Ecto neural progenitor cell (in vitro differentiated cells): ENCODE measurements around the gene OR7D4.
A peak's percentile ranks its signal among the peaks of the same experiment; 100 is the strongest.
"Not testable (repeated sequence)": the region's sequence is repeated elsewhere in the genome, so short reads cannot be mapped to it uniquely, and the experiment has no call there.

Source experiments
- DNase-seq: peaks from one replicate; pipeline ENCODE4 v3.0.0-alpha.2; 2018; ENCODE audit warnings: low spot score

OR7D4 gene

DNA sequence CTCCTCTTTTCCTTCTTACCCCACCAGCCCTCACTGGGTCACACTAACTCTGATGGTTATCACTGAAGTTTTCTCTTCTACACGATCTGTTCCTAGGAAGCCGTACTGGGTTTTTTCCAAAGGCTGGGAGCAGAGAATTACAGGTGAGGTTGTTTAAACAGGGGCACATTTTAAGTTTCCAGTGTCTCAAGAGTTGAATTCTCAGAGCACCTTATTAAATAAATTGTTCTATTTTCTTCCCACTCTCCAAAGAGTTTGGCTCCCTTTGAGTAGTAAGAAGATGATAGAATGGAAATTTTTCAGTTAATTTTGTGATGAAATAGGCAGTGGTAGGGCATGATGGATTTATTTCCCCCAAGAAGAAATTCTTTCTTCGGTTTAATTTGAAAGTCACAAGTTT is at the start of gene OR7D4:
Gene OR7D4, minus strand, starts transcription at position 101 of the 400 bp plus-strand sequence. CDS start 4,752 bp downstream, outside the sequence.
- DNase-seq: no peak

DNA sequence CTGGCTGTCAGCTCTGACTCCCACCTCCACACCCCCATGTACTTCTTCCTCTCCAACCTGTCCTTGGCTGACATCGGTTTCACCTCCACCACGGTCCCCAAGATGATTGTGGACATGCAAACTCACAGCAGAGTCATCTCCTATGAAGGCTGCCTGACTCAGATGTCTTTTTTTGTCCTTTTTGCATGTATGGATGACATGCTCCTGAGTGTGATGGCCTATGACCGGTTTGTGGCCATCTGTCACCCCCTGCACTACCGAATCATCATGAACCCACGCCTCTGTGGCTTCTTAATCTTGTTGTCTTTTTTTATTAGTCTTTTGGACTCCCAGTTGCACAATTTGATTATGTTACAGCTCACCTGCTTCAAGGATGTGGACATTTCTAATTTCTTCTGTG is 31.8 kb upstream of the OR7D4 start:
- DNase-seq: no peak

DNA sequence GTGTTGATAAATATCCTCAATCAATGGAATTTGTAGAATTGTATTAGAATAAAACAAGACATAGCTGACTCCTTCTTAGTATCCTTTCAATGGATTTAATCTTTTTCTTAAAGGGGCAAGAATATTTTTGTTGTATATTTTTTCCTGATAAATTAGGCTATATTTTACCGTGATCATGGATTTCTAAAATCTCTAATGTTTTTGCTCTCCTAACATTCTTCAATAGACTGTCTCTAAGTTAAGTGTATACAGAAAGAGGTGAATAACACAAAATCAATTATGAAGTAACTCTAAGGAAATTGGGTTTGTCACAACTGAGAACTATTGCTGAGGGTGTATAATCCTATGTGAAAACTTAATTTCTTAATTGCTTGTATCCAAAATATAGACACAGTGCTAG is 31.2 kb upstream of the OR7D4 start, which contains the start of gene OR7E24:
Gene OR7E24, plus strand, starts transcription at position 301 of the 400 bp plus-strand sequence. CDS start 114 bp downstream, outside the sequence.
- DNase-seq: no peak

DNA sequence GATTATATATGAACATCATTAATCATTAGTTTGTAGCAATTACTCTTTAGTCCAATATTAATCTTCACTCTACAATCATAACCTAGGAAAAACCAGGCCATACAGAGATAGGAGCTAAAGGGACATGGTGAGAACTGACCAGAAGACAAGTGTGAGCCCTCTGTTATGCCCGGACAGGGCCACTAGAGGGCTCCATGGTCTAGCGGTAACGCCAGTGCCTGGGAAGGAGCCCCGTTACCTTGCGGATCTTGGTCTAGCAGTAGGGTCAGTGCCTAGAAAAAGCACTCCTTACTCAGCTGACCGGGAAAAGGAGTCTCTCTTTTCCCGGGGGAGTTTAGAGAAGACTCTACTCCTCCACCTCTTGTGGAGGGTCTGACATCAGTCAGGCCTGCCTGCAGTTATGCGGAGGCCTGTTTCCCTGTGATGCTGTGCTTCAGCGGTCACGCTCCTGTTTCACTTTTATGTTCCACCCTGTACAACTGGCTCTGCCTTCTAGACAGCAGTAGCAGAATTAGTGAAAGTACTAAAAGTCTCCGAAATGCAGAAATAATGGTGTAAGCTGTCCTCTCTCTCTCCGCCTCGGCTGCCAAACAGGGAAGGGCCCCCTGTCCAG is 13.8 kb downstream of the OR7D4 start:
- peak; percentile 71 for DNase-seq

DNA sequence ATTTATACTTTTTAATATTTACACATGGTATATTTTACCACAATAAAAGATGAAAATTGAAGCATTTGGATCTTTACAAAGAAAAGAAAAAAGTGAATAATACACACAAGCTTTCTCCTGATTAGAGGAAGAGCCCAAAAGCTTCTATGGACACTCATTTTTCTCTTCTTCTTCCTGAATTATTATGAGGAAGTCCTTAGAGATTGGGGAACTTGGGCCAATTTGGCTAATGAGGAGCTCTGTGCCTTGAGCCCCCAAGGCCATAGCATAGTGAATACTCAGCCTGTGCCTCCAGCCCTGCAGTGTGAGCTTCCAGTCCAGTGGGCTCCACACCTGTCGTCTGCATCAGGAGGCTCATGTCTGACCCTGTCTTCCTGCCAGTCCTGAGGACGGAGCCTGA is 21.3 kb downstream of the OR7D4 start:
- DNase-seq: not testable (repeated sequence)

DNA sequence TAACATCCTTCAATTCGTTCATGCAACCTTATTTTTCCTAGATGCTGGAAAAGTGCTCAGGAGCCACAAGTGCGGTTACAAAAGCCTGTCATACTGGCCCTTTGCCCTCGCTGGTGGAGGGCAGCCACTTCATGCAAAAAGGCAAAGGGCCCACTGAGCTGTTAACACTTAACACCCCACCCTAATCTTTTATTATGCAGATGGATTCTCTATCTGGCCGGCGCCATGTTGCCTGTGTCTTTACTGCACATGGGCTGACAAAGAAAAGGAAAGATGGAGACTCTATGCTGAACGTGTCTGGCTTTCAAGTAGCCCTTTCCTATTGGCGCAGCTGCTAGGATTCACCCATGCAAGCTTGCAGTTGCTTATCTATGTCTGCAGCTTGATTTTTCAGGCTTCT is 29.9 kb downstream of the OR7D4 start:
- no peak for DNase-seq

DNA sequence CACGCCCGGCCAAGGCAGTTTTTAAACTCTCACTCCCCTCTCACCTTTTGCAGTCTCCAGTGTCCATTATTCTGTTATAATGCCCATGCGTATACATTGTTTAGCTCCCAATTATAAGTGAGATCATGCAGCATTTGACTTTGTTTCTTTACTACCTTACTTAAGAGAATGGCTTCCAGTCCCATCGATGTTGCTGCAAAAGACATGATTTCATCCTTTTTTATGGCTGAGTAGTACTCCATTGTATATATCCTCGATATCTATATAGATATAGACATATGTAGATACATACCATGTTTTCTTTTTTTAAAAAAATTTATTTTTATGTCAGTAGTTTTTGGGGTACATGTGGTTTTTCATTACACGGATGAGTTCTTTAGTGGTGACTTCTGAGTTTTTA is 32.2 kb downstream of the OR7D4 start:
- DNase-seq: no peak

DNA sequence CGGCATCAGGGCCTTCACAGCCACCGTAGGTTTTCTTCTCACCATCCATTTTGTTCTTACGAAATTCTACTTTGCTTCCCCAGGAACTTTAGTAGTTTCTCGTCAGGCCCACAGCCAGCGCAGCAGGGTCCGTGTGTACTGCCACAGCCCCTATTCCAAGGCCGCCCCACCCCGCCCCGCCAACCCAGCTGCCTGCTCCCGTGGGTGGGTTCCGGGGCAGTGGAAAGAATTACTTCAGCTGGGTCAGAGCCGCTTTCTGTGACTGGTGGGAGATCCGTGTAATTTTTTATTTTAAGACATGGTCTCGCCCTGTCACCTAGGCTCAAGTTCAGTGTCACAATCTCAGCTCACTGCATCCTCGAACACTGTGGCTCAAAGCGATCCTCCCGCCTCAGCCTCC is 36.4 kb downstream of the OR7D4 start:
- DNase-seq: no peak

DNA sequence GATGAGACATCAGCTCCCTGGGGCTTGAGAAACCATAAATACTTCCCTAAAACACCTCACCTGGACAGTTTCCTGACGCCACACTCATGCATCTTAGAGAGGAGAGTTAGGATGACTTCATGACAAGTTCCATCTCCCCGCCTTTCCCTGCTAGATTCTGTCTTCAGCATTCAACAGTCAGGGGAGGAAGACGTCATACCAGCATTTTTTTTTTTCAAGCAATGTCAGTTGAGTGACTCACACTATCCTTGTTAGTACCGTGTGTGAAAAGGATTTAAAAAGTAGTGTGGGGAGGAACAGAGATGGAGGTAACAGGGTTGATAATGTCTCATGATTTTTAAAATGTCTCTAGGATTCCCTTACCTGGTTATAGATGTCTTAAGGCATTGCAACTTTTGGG is 40.5 kb downstream of the OR7D4 start, which contains the start of gene OR7D2:
Gene OR7D2, plus strand, starts transcription at position 79 of the 400 bp plus-strand sequence. CDS start 6,803 bp downstream, outside the sequence.
- no peak for DNase-seq

DNA sequence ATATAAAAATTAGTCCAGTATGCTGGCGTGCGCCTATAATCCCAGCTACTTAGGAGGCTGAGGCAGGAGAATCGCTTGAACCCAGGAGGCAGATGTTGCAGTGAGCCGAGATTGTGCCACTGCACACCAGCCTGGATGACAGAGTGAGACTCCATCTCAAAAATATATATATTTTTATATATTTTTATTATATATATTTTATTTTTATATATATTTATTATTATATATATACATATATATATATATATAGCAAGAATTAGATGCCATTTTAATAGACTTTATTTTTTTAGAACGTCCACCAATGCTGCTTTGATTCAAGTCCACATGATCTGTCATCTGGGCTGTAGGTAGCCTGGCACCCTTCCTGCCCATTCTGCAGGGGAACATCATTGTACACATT is 44.1 kb downstream of the OR7D4 start:
- no peak for DNase-seq

DNA sequence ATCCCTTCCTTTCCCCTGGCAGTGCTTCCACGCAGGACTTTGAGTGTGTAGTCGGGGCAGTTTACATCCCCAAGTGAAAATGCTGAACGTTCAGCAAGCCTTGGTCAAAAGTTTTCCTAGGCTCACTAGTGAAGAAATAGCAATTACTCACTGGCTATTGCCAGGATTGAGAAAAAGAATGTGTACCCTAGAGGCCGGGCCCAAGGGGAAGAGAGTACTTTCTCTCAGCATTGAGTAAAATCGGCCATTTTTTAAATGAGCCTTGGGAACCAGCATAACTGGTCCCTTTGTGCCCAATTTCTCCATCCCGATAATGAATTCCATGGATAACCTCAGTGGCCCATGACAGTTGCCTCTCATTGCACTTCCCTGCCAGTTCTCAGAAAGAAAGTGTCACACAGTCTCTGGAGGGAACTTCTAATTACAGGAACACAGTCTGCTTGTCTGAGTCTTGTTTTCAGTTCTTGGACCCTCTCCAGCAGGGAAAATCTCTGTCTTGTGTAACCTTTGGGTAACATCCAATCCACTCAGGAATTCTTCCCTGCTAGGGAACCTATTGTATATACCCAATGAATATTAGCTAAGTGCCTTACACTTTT is 47.9 kb downstream of the OR7D4 start:
- DNase-seq: no peak

DNA sequence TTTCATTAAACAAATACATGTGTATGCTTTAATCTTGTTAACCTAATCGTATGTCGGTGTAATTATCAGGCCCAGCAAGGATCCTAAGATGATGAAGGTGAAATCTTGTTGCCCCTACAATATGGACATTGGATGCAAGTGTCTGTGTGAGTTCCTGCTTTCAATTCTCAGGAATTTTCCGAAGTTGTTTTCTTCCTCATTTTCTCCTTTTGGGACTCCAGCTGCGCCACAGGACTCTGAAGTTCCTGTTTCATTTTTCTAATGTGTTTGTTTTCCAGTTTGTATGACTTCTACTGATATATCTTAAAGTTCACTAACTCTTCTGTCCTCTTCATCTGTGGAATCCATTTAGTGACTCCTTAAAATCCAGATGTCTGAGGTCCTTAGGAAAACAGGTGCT is 52.5 kb downstream of the OR7D4 start:
- DNase-seq: no peak

DNA sequence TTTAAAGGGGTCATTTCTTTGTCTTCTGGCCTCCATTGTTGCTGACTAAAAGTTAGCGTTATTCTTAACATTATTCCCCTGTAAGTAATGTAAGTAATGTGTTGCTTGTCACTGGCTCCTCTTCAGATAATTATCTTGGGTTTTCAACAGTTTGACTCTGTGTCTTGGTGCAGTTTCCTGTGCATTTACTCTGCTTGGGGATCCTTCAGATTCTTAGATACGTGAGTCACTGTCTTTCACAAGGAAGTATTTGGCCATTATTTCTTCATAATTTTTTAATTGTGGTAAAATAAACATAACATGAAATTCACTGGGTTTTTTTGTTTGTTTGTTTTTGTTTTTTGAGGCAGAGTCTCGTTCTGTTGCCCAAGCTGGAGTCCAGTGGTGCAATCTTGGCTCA is 54.1 kb downstream of the OR7D4 start:
- DNase-seq: no peak

DNA sequence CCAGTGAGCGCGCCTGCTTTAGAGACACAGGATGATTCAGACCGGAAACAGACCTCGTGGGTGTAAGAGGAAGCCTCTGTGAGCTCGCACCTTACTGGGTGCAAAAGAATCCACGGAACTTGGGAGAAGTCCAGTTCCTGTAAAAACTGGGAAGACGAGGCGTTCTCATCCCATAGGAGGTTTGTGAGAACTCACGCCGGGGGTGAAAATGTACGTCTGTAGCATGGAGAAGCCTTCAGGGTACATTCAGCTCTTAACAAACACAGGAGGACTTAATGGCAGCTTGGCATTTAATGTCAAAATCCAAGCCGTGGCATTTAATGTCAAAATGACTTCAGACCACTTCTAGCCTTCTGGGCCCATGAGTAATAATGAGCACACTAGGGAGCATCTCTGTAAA is 58.0 kb downstream of the OR7D4 start:
- DNase-seq: no peak
